Effector memory CD4-positive, alpha-beta T cell (primary cell): ENCODE results near the gene DOCK4.

Source experiments
- DNase-seq, 3 donors: peaks; one replicate each; pipeline ENCODE4 v3.0.0-alpha.2; 2020
- H3K27ac ChIP-seq: 2 replicates; pipeline ENCODE4 v1.7.0; 2013; ENCODE audit warnings: mild to moderate bottlenecking, low read length, moderate library complexity; ENCODE audit not compliant: insufficient read depth, poor library complexity, severe bottlenecking
- H3K27me3 ChIP-seq: replicated peaks from 2 replicates; pipeline ENCODE4 v1.7.0; 2013; ENCODE audit warnings: mild to moderate bottlenecking, low read length; ENCODE audit not compliant: insufficient read depth, control insufficient read depth, poor library complexity, severe bottlenecking
- H3K36me3 ChIP-seq: 2 replicates; pipeline ENCODE4 v1.7.0; 2013; ENCODE audit warnings: mild to moderate bottlenecking, low read length, moderate library complexity; ENCODE audit not compliant: control insufficient read depth, insufficient read depth
- H3K4me1 ChIP-seq: 2 replicates; pipeline ENCODE4 v1.7.0; 2013; ENCODE audit warnings: low read length, mild to moderate bottlenecking; ENCODE audit not compliant: control insufficient read depth, insufficient read depth, poor library complexity, severe bottlenecking
- H3K4me3 ChIP-seq: 2 replicates; pipeline ENCODE4 v1.7.0; 2013; ENCODE audit warnings: low read length, low read depth, mild to moderate bottlenecking; ENCODE audit not compliant: insufficient read depth, poor library complexity, severe bottlenecking
- H3K9me3 ChIP-seq: 2 replicates; pipeline ENCODE4 v1.7.0; 2013; ENCODE audit warnings: mild to moderate bottlenecking, low read length, moderate library complexity; ENCODE audit not compliant: control insufficient read depth

Gene DOCK4

GRCh38 chr7:112197322-112197721 lies 8.9 kb downstream of the DOCK4 start:
- no peak overlapping the region for H3K27ac ChIP-seq
- H3K9me3 ChIP-seq, result no peaks in the 10 kb centered on the region
- no peaks in the 10 kb centered on the region for H3K36me3 ChIP-seq
- H3K4me3 ChIP-seq, result no peak overlapping the region
- peaks cover 22% of the 10 kb centered on the region for H3K27me3 ChIP-seq
- no peaks in the 10 kb centered on the region for H3K4me1 ChIP-seq
- DNase-seq, result no peak

GRCh38 chr7:112195717-112196116 lies 10.5 kb downstream of the DOCK4 start:
- H3K4me1 ChIP-seq, result no peaks in the 10 kb centered on the region
- peaks cover 11% of the 10 kb centered on the region for H3K27me3 ChIP-seq
- no peak for DNase-seq
- no peaks in the 10 kb centered on the region for H3K9me3 ChIP-seq
- H3K27ac ChIP-seq, result no peak overlapping the region
- no peak overlapping the region for H3K4me3 ChIP-seq
- H3K36me3 ChIP-seq, result no peaks in the 10 kb centered on the region

- H3K4me1 ChIP-seq, result no peaks in the 10 kb centered on the region
- peaks cover 10% of the 10 kb centered on the region for H3K27me3 ChIP-seq
- H3K4me3 ChIP-seq, result no peak overlapping the region
- no peak overlapping the region for H3K27ac ChIP-seq
- DNase-seq, result no peak
- no peaks in the 10 kb centered on the region for H3K36me3 ChIP-seq
- no peaks in the 10 kb centered on the region for H3K9me3 ChIP-seq
Measured at GRCh38 chr7:112193915-112194502, 12.2 kb downstream of the DOCK4 start.

DNA sequence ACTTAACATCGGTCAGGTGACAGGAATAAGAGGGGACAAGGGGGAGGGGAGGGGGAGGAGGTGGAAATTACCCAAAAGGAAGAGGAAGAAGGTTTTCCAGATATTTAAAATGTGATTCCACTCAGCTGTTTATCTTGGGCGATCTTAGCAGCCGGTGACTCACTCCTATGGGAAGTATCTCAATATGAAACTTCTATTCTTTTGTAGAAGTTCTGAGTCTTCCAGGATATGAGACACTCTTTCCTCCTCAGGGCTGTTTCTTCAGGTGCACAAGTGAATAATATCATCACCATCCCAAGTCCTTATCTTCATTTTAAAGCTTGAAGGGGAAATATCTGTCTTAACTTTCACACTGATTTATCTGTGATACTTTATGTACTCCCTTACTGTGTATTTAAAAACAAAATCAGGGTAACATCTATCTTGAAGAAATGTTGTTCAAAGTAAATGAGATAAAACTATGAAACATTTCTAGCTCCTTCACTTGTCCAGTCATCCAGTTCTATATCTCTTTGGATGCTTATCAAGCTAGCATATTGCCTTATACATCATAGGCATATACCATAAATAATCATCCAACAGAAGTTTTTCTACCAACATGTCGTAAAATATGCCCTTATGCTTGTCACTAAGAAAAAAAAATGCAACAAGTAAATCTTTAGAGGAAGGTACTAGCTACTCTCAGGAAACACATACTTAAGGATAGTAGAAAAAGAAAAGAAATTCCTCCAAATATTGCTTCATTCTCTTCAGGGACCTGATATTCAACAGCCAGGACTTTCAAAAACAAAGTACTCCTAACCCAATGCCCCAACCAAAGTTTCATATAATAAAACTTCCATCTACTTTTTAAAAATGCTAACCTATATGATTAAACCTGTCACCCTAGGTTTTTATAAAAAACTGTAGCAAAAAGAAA lies 13.7 kb downstream of the DOCK4 start:
- H3K27ac ChIP-seq, result no peak overlapping the region
- no peak overlapping the region for H3K4me3 ChIP-seq
- H3K27me3 ChIP-seq, result peaks cover 10% of the 10 kb centered on the region
- DNase-seq, result no peak
- H3K9me3 ChIP-seq, result no peaks in the 10 kb centered on the region
- H3K4me1 ChIP-seq, result no peaks in the 10 kb centered on the region
- H3K36me3 ChIP-seq, result no peaks in the 10 kb centered on the region

- H3K27me3 ChIP-seq, result no peaks in the 10 kb centered on the region
- H3K4me3 ChIP-seq, result no peak overlapping the region
- no peak for DNase-seq
- no peaks in the 10 kb centered on the region for H3K36me3 ChIP-seq
- no peaks in the 10 kb centered on the region for H3K4me1 ChIP-seq
- H3K27ac ChIP-seq, result no peak overlapping the region
- H3K9me3 ChIP-seq, result no peaks in the 10 kb centered on the region
Measured at GRCh38 chr7:112190120-112190519, 16.1 kb downstream of the DOCK4 start.

DNA sequence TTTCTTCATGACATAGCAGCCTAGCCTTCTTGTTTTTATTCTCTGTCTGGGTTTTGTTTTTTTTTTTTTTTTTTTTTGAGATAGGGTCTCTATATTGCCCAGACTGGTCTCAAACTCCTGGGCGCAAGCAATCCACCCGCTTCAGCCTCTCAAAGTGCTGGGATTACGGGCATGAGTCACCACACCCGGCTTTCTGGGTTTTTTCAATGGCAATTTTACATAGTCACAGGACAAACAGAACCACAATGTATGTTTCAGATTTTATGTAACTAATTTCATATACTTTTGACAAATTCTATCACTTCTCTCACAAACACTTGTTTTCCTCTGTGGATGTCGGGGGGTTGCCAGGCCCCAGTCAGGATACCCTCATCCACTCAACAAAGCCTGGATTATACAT lies 16.5 kb downstream of the DOCK4 start:
- DNase-seq, result no peak
- H3K36me3 ChIP-seq, result no peaks in the 10 kb centered on the region
- no peaks in the 10 kb centered on the region for H3K27me3 ChIP-seq
- H3K27ac ChIP-seq, result no peak overlapping the region
- H3K4me3 ChIP-seq, result no peak overlapping the region
- H3K9me3 ChIP-seq, result no peaks in the 10 kb centered on the region
- H3K4me1 ChIP-seq, result no peaks in the 10 kb centered on the region

DNA sequence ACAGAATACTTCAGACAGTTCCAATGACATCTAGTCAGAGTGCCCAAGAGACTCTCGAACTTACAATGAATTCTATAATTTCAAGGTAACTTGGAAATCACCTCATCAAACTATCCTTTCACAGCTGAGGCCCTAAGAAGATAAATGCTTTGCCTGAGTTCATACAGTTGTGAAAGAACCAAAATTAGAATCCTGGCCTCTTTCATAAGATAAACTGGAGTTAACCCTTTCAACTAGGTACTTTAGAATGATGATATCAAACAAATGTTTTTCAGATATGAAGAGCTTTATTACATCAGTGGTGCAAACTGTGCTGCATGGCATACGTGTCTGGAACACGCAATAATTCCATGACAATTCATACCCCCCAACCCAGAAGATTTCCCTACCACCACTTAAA lies 17.9 kb downstream of the DOCK4 start:
- Histone ChIP-seq H3K27me3 (no peaks in the 10 kb centered on the region), H3K36me3 (no peaks in the 10 kb centered on the region), H3K4me3 (no peak overlapping the region), H3K9me3 (no peaks in the 10 kb centered on the region), H3K4me1 (no peaks in the 10 kb centered on the region), H3K27ac (no peak overlapping the region)
- DNase-seq, result no peak

- no peaks in the 10 kb centered on the region for H3K27me3 ChIP-seq
- H3K27ac ChIP-seq, result no peak overlapping the region
- no peak overlapping the region for H3K4me3 ChIP-seq
- no peaks in the 10 kb centered on the region for H3K9me3 ChIP-seq
- H3K36me3 ChIP-seq, result no peaks in the 10 kb centered on the region
- DNase-seq, result no peak
- H3K4me1 ChIP-seq, result no peaks in the 10 kb centered on the region
Measured at GRCh38 chr7:112186300-112186699, 19.9 kb downstream of the DOCK4 start.

DNA sequence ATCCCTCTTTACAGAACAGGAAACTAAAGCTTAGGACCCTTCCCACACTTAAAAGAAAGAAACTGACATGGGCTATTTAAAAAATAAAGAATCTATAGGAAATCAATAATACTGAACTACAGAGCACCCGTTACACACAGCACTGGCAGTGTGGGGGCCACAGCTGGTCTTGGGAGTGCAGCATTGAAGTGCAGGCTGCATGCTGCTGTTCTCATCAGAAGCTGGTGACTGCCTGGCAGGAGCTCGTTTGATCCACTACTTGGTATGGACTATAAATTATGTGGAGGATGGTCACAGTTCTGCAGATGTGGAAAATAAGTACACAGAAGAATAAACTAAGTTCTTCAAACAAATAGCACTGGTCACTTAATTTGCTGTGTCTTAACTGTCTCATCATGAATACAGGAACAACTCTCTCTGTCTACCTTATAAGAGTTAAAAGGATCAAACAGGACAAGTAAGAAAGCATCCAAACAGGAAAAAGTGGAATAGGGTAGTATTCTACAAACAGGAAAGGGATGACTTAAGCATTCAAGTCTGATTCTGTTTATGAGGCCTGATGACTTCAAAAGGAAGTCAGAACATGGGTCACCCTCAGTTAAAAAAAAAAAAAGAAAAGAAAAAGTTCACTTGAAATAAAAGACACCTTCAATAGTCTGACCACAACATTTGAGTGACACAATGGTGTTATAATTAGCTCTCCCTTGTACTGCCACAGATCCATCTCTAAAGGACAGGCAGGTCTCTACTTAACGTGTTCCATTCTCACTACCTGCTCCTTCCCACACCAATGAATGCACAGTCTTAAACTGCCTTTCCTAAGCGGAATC lies 21.0 kb downstream of the DOCK4 start:
- DNase-seq, result no peak

DNA sequence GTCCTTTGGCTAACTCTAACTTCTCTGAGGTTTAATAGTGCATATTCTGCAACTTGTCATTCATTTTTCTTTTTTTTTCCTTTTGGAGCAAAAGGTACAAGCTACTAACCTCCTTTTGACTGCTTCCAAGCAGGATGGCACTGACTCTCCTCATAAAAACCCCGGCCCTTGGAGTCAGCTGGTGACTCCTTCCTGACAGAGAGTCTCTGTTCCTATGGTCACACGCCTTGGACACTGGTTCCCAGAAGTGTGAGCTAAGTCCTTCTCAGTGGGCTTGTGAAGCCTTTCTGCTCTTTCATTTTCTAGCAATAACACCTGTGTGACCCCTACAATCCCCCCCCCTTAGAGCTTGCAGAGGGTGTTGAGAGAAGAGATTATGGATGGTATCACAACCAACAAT lies 21.7 kb downstream of the DOCK4 start:
- Histone ChIP-seq H3K36me3 (no peaks in the 10 kb centered on the region), H3K9me3 (no peaks in the 10 kb centered on the region), H3K4me1 (no peaks in the 10 kb centered on the region), H3K27ac (no peak overlapping the region), H3K27me3 (no peaks in the 10 kb centered on the region), H3K4me3 (no peak overlapping the region)
- no peak for DNase-seq

More for the DNA sequence above, 21.0 kb downstream of the DOCK4 start:
- H3K9me3 ChIP-seq, result no peaks in the 10 kb centered on the region
- H3K27ac ChIP-seq, result no peak overlapping the region
- H3K27me3 ChIP-seq, result no peaks in the 10 kb centered on the region
- H3K4me3 ChIP-seq, result no peak overlapping the region
- H3K36me3 ChIP-seq, result no peaks in the 10 kb centered on the region
- H3K4me1 ChIP-seq, result no peaks in the 10 kb centered on the region
